Trophoblast cell (in vitro differentiated cells and primary cell): ENCODE measurements around the gene RAB7B.

Experiments used
- DNase-seq, 2 donors: peaks; one replicate each; pipeline ENCODE4 v3.0.0-alpha.2; 2016
- H2AFZ ChIP-seq: 2 replicates; pipeline ENCODE4 v1.6.1; 2013; ENCODE audit warnings: low read length, moderate library complexity, mild to moderate bottlenecking; ENCODE audit not compliant: insufficient read depth, poor library complexity
- H2AK5ac ChIP-seq: 2 replicates; pipeline ENCODE4 v1.6.1; 2013; ENCODE audit warnings: mild to moderate bottlenecking, low read length
- H2BK120ac ChIP-seq: 2 replicates; pipeline ENCODE4 v1.6.1; 2013; ENCODE audit warnings: low read length, mild to moderate bottlenecking, moderate library complexity; ENCODE audit not compliant: insufficient read depth, poor library complexity
- H2BK12ac ChIP-seq: 2 replicates; pipeline ENCODE4 v1.6.1; 2013; ENCODE audit warnings: mild to moderate bottlenecking, low read length, moderate library complexity
- H2BK5ac ChIP-seq: 2 replicates; pipeline ENCODE4 v1.6.1; 2013; ENCODE audit warnings: low read length, low read depth, moderate library complexity, mild to moderate bottlenecking; ENCODE audit not compliant: poor library complexity
- H3K14ac ChIP-seq: 2 replicates; pipeline ENCODE4 v1.6.1; 2013; ENCODE audit warnings: mild to moderate bottlenecking, low read length
- H3K18ac ChIP-seq: 2 replicates; pipeline ENCODE4 v1.6.1; 2013; ENCODE audit warnings: mild to moderate bottlenecking, low read length
- H3K23ac ChIP-seq: 2 replicates; pipeline ENCODE4 v1.6.1; 2013; ENCODE audit warnings: low read length
- H3K27ac ChIP-seq: 2 replicates; pipeline ENCODE4 v1.5.1; 2013; ENCODE audit warnings: low read depth, mild to moderate bottlenecking, inconsistent platforms, low read length, moderate library complexity
- H3K27me3 ChIP-seq: 2 replicates; pipeline ENCODE4 v1.6.1; 2013; ENCODE audit warnings: inconsistent platforms, mild to moderate bottlenecking, low read length, moderate library complexity; ENCODE audit not compliant: insufficient read depth
- H3K36me3 ChIP-seq, 2 experiments: 1 replicate in 1 of 2; 2 replicates in 1 of 2; pipeline ENCODE4 v1.6.1; 2013; ENCODE audit warnings: low read length in 2 of 2, mild to moderate bottlenecking in 2 of 2, moderate library complexity in 1 of 2; ENCODE audit not compliant: insufficient read depth in 2 of 2, control insufficient read depth in 1 of 2
- H3K4ac ChIP-seq: 2 replicates; pipeline ENCODE4 v1.6.1; 2013; ENCODE audit warnings: low read depth, mild to moderate bottlenecking, low read length, moderate library complexity
- H3K4me1 ChIP-seq, 2 experiments: 1 replicate in 1 of 2; 2 replicates in 1 of 2; pipeline ENCODE4 v1.6.1; 2013; ENCODE audit warnings: low read length in 2 of 2, mild to moderate bottlenecking in 2 of 2, moderate library complexity in 1 of 2; ENCODE audit not compliant: insufficient read depth in 2 of 2, control insufficient read depth in 1 of 2
- H3K4me2 ChIP-seq: 2 replicates; pipeline ENCODE4 v1.6.1; 2013; ENCODE audit warnings: inconsistent platforms, mild to moderate bottlenecking, low read length, moderate library complexity
- H3K4me3 ChIP-seq: 2 replicates; pipeline ENCODE4 v1.5.1; 2013; ENCODE audit warnings: mild to moderate bottlenecking, low read depth, low read length, inconsistent platforms
- H3K79me1 ChIP-seq: one replicate; pipeline ENCODE4 v1.6.1; 2013; ENCODE audit warnings: low read length
- H3K79me2 ChIP-seq: 2 replicates; pipeline ENCODE4 v1.6.1; 2013; ENCODE audit warnings: low read length, mild to moderate bottlenecking; ENCODE audit not compliant: control insufficient read depth, insufficient read depth, poor library complexity
- H3K9ac ChIP-seq: 2 replicates; pipeline ENCODE4 v1.6.1; 2013; ENCODE audit warnings: mild to moderate bottlenecking, low read length
- H3K9me3 ChIP-seq: 2 replicates; pipeline ENCODE4 v1.6.1; 2013; ENCODE audit warnings: low read depth, mild to moderate bottlenecking, control low read depth, inconsistent platforms, low read length; ENCODE audit not compliant: insufficient read depth
- H4K12ac ChIP-seq: 2 replicates; pipeline ENCODE4 v1.6.1; 2013; ENCODE audit warnings: low read depth, mild to moderate bottlenecking, low read length, moderate library complexity
- H4K8ac ChIP-seq: 2 replicates; pipeline ENCODE4 v1.6.1; 2013; ENCODE audit warnings: low read depth, mild to moderate bottlenecking, low read length, moderate library complexity
- H4K91ac ChIP-seq: one replicate; pipeline ENCODE4 v1.6.1; 2013; ENCODE audit warnings: low read depth, mild to moderate bottlenecking, low read length, moderate library complexity
- WGBS: extraction: QIAGEN DNeasy Blood & Tissue Kit; methylation state at CpG from one replicate; pipeline ENCODE4 v1.1.7; 2013; ENCODE audit warnings: missing lambda C conversion rate; ENCODE audit not compliant: insufficient read length, insufficient coverage; ENCODE audit errors: extremely low coverage; 5-methylcytosine and 5-hydroxymethylcytosine counted together

The RAB7B gene

DNA sequence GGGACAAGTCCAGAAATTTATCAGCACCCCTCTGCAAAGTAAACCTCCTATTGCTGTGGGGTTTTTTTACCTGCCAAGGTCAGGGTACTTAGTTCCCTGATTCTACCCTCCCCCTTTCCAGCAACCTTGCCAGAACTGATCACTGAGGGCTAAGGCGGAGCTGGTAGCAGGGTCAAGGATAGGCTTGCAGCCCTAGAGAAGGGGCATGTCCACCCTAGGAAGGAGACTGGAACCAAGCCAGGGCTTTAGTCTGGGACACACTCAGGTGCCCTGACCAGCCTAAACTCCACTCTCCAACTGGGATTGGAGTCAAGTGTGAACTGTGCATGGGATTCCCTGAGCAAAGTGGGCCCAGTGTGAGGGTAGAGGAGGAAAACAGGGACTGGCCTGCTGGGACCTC is 53.4 kb downstream of the RAB7B start:
- Histone ChIP-seq H3K18ac (no peak overlapping the region), H2AK5ac (no peak overlapping the region), H3K14ac (no peak overlapping the region), H3K23ac (no peak overlapping the region), H3K4me2 (no peak overlapping the region), H4K8ac (no peak overlapping the region), H3K27ac (no peak overlapping the region), H3K9ac (no peak overlapping the region), H4K91ac (no peak overlapping the region), H3K4me3 (no peak overlapping the region), H3K79me2 (no peaks in the 10 kb centered on the region), H3K79me1 (no peaks in the 10 kb centered on the region), H3K36me3 (no peaks in the 10 kb centered on the region), H3K4me1 (no peaks in the 10 kb centered on the region), H2AFZ (no peak overlapping the region), H2BK120ac (no peak overlapping the region), H3K27me3 (no peaks in the 10 kb centered on the region), H3K9me3 (no peaks in the 10 kb centered on the region), H3K4ac (no peak overlapping the region), H4K12ac (no peak overlapping the region), H2BK5ac (no peak overlapping the region), H2BK12ac (no peak overlapping the region)
- no CpG with 5 or more reads among the region's 1 CpG for WGBS
- DNase-seq = no peak

DNA sequence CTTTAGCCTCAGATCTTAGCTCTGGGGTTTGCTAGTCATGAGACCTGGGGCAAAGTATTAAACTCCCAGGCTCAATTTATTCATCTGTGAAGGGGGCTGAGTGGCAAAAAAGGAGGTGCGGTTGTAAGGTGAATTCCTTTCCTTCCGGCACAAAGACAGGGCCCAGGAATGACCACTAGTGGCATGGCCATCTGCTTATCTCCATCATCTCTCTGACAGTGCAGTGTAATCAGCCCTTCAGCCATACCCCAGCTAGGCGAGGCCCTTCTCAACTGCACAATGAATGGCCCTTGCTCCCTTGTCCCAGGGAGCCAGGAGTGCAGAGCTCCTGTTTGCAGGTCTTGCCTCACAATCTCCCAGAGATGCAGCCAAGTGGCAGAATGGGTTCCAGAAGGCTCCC is 54.3 kb downstream of the RAB7B start:
- H4K12ac ChIP-seq = no peak overlapping the region
- H2BK5ac ChIP-seq = no peak overlapping the region
- no peak for DNase-seq
- no peaks in the 10 kb centered on the region for H3K36me3 ChIP-seq
- H4K91ac ChIP-seq = no peak overlapping the region
- no peak overlapping the region for H2AK5ac ChIP-seq
- no peak overlapping the region for H3K4me3 ChIP-seq
- no peak overlapping the region for H3K4ac ChIP-seq
- H3K4me1 ChIP-seq = no peaks in the 10 kb centered on the region
- H4K8ac ChIP-seq = no peak overlapping the region
- no peaks in the 10 kb centered on the region for H3K27me3 ChIP-seq
- H3K18ac ChIP-seq = no peak overlapping the region
- H2BK12ac ChIP-seq = no peak overlapping the region
- H3K14ac ChIP-seq = no peak overlapping the region
- no peak overlapping the region for H3K4me2 ChIP-seq
- WGBS = no CpG with 5 or more reads among the region's 3 CpGs
- H3K9me3 ChIP-seq = no peaks in the 10 kb centered on the region
- no peak overlapping the region for H2AFZ ChIP-seq
- H3K79me1 ChIP-seq = no peaks in the 10 kb centered on the region
- no peak overlapping the region for H2BK120ac ChIP-seq
- H3K27ac ChIP-seq = no peak overlapping the region
- no peak overlapping the region for H3K9ac ChIP-seq
- no peak overlapping the region for H3K23ac ChIP-seq
- H3K79me2 ChIP-seq = no peaks in the 10 kb centered on the region

DNA sequence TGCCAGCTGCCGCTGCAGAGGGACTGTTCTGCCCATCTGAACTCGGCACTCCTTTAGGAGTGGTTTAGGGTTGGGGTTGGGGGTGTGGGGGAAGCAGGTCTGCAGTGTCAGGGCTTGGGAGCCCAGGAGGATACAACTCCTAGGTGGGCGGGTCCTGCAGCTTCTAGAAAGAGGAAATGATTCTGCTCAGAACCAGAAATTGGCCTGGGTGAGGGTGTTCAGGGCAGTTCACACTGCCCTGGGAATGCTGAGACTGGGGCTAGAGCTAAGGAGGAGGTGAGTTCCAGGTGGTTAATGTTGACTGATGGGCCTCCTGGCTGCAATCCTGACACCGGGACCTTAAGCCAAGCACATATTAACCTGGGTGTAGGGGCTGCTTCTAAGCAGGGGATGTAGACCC is 55.2 kb downstream of the RAB7B start:
- Histone ChIP-seq H3K4me1 (no peaks in the 10 kb centered on the region), H3K9ac (no peak overlapping the region), H2BK12ac (no peak overlapping the region), H3K36me3 (no peaks in the 10 kb centered on the region), H3K27ac (no peak overlapping the region), H3K4me3 (no peak overlapping the region), H3K27me3 (no peaks in the 10 kb centered on the region), H2BK5ac (no peak overlapping the region), H2AK5ac (no peak overlapping the region), H3K18ac (no peak overlapping the region), H3K79me1 (no peaks in the 10 kb centered on the region), H2BK120ac (no peak overlapping the region), H4K8ac (no peak overlapping the region), H3K23ac (no peak overlapping the region), H4K12ac (no peak overlapping the region), H3K4me2 (no peak overlapping the region), H3K9me3 (no peaks in the 10 kb centered on the region), H4K91ac (no peak overlapping the region), H3K4ac (no peak overlapping the region), H3K79me2 (no peaks in the 10 kb centered on the region), H3K14ac (no peak overlapping the region), H2AFZ (no peak overlapping the region)
- WGBS = no CpG with 5 or more reads among the region's 4 CpGs
- no peak for DNase-seq

DNA sequence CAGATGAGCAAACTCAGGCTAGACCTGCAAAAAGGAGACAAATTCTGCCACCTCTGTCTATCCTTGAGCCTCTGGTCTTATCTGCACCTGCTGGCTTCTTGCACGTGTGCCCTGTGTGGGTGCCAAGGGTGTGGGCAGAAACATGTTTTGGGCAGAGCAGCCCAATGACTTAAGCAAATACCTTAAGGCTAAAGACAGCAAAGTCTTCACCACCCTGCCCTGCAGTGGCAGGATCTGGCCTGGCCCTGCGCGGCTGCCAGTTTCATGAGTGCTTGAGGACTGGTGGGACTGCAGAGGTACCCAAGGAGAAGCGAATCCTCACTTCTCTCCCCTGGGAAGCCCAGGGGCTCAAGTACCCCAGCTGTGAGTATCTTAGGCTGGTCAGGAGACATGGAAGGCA is 56.2 kb downstream of the RAB7B start:
- DNase-seq = no peak
- H2AK5ac ChIP-seq = no peak overlapping the region
- H3K9ac ChIP-seq = no peak overlapping the region
- H3K27me3 ChIP-seq = no peaks in the 10 kb centered on the region
- no peak overlapping the region for H3K4ac ChIP-seq
- no peaks in the 10 kb centered on the region for H3K79me1 ChIP-seq
- H3K18ac ChIP-seq = no peak overlapping the region
- no peak overlapping the region for H2BK120ac ChIP-seq
- no peaks in the 10 kb centered on the region for H3K79me2 ChIP-seq
- H4K12ac ChIP-seq = no peak overlapping the region
- no CpG with 5 or more reads among the region's 4 CpGs for WGBS
- H3K23ac ChIP-seq = no peak overlapping the region
- H3K27ac ChIP-seq = no peak overlapping the region
- no peak overlapping the region for H2AFZ ChIP-seq
- no peak overlapping the region for H3K4me3 ChIP-seq
- H3K14ac ChIP-seq = no peak overlapping the region
- H4K8ac ChIP-seq = no peak overlapping the region
- no peak overlapping the region for H3K4me2 ChIP-seq
- no peak overlapping the region for H2BK5ac ChIP-seq
- H2BK12ac ChIP-seq = no peak overlapping the region
- H3K36me3 ChIP-seq = no peaks in the 10 kb centered on the region
- H3K4me1 ChIP-seq = no peaks in the 10 kb centered on the region
- no peaks in the 10 kb centered on the region for H3K9me3 ChIP-seq
- no peak overlapping the region for H4K91ac ChIP-seq
